ENCODE measurements around the gene NEK11. TPM values are rescaled to one million over a fixed set of nuclear protein-coding genes. Genes with fewer than 3 reads are reported as not detected.

Gene NEK11
- total and polyA plus RNA-seq, 9 donors: 6.3 to 11.5 (median 7.5) TPM

DNA sequence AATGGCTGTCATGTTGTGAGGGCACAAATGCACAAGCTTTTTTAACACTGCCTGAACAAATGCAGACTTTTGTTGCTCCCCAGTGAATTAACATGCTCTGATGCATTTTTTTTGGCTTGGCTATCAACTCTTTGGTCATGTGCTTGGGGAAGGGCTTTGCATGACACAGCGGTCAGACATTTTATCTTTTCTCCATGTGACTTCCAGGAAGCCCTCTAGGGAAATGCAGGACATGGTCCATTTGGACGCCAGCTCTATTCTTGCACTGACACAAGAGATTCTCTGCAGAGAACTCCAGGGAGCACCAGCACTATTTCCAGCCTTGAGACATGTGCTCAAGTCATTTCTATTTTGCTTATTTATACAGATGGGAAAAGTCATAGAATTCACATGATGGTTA is 46.2 kb downstream of the NEK11 start:
- peak; percentile 74 for DNase-seq
- Histone ChIP-seq H3K36me3 (ENCODE audit: control insufficient read depth, insufficient read depth, low read length) (no peaks in the 10 kb centered on the region), H3K9me3 (replicated peaks; ENCODE audit: control insufficient read depth, low read depth, low read length) (no peaks in the 10 kb centered on the region), H3K4me1 (ENCODE audit: control insufficient read depth, insufficient read depth, low read length) (peaks cover 7% of the 10 kb centered on the region), H3K4me3 (ENCODE audit: low read length) (no peak overlapping the region), H3K27me3 (ENCODE audit: control insufficient read depth, insufficient read depth, low read length) (no peaks in the 10 kb centered on the region), H3K27ac (ENCODE audit: low read length) (no peak overlapping the region)
- 0% methylated on average over 1 of the region's 2 CpGs for WGBS (ENCODE audit: insufficient coverage)

DNA sequence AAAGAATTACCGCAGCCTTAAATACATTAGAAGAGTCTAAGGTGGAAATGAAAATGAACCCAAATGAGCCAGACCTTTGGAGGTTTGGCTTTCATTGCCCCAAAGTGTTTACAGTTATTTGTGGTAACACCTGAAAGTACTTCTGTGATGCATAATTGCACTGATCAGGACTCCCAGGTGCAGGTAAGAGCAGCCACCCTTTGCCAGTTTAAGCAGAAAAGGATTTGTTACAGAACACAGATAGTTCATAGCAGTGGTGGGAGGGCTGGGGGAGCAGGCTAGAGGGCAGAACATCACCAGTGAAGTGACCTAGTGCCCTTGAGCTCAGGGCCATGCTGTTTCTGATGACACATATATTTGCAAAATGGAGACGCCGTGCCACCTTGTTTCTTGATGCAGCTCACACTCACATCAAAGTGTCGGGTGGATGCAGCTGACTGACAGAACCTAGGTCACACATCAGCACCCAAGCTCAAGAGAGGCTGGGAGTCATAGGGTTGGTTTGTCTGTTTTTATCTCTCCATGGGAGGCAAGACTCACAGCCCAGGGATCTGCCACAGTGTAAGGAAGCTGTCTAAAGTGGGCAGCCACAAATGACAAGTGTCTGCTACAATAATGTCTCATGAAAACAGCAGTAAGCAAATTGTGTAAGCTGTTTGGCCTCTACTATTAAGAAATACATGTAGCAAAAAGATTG is 49.1 kb downstream of the NEK11 start:
- Histone ChIP-seq H3K27me3 (ENCODE audit: control insufficient read depth, insufficient read depth, low read length) (no peaks in the 10 kb centered on the region), H3K4me3 (ENCODE audit: low read length) (no peak overlapping the region), H3K36me3 (ENCODE audit: control insufficient read depth, insufficient read depth, low read length) (no peaks in the 10 kb centered on the region), H3K27ac (ENCODE audit: low read length) (no peak overlapping the region), H3K4me1 (ENCODE audit: control insufficient read depth, insufficient read depth, low read length) (peaks cover 6% of the 10 kb centered on the region), H3K9me3 (replicated peaks; ENCODE audit: control insufficient read depth, low read depth, low read length) (no peaks in the 10 kb centered on the region)
- no peak for DNase-seq
- 100% methylated on average over 1 of the region's 4 CpGs for WGBS (ENCODE audit: insufficient coverage)

DNA sequence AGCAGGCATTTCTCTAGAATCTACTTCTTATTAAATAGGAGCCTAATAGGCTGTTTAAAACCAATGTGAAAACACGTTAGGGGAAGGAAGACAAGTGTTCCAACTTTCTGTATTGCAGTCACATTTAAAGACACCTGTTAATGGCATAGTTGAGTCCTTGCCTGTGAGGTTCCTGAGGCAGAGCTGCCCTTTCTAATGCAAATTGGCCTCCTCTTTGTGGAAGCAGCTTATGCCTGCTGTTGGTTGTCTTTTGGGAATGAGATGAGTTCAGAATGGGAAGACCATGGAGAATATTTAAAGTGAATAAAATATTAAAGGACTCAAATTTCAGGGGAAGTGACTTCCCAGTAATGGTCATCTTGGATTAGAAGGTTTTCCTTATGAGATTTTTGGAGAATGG is 51.2 kb downstream of the NEK11 start:
- H3K9me3 ChIP-seq (replicated peaks; ENCODE audit: control insufficient read depth, low read depth, low read length): no peaks in the 10 kb centered on the region
- no peaks in the 10 kb centered on the region for H3K27me3 ChIP-seq (ENCODE audit: control insufficient read depth, insufficient read depth, low read length)
- peak overlapping the region; percentile 37 for H3K27ac ChIP-seq (ENCODE audit: low read length)
- peak; percentile 7 for DNase-seq
- WGBS (ENCODE audit: insufficient coverage): no CpG with 5 or more reads among the region's 1 CpG
- peaks cover 2% of the 10 kb centered on the region for H3K36me3 ChIP-seq (ENCODE audit: control insufficient read depth, insufficient read depth, low read length)
- H3K4me3 ChIP-seq (ENCODE audit: low read length): no peak overlapping the region
- H3K4me1 ChIP-seq (ENCODE audit: control insufficient read depth, insufficient read depth, low read length): peaks cover 6% of the 10 kb centered on the region

DNA sequence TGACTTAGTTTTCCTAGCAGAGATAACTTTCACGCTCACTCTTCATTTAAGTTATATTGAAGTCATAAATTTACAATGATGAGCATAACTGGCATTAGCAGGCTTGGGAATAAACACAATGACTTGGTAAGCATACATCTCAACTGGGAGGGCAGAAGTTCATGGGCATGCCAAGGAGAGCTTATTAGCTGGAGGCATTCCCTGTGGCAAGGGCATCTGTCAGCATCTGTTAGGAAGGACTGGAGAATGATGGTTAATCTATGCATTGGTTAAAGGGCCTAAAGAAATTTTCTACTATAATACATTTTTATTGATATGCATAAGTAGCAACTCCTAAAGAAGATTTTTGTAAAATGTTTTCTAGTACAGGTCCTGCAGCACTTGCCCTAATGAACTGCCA is 52.4 kb downstream of the NEK11 start:
- Histone ChIP-seq H3K4me3 (ENCODE audit: low read length) (no peak overlapping the region), H3K4me1 (ENCODE audit: control insufficient read depth, insufficient read depth, low read length) (peaks cover 8% of the 10 kb centered on the region), H3K36me3 (ENCODE audit: control insufficient read depth, insufficient read depth, low read length) (peaks cover 2% of the 10 kb centered on the region), H3K27me3 (ENCODE audit: control insufficient read depth, insufficient read depth, low read length) (no peaks in the 10 kb centered on the region), H3K9me3 (replicated peaks; ENCODE audit: control insufficient read depth, low read depth, low read length) (no peaks in the 10 kb centered on the region), H3K27ac (ENCODE audit: low read length) (no peak overlapping the region)
- no CpG with 5 or more reads among the region's 1 CpG for WGBS (ENCODE audit: insufficient coverage)
- peak; percentile 50 for DNase-seq

DNA sequence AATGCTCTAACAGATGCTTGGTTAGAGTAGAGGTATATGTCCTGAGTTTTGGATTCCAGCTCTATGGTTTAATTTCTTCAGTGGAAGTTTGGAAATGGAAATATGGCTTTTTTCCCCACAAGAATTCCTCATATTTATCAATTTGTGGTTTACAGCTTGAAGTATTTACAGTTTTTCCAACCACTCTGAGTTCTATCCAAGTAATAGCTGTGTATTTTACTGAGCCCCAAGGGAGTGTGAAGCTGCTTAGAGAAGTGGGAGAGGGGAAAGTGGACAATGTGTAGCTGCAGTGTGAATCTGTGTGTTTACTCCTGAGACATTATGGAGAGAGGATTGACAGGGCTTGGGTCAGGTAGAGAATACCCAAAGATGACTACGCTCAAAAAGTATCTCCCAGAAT is 54.5 kb downstream of the NEK11 start:
- no CpG with 5 or more reads among the region's 1 CpG for WGBS (ENCODE audit: insufficient coverage)
- H3K9me3 ChIP-seq (replicated peaks; ENCODE audit: control insufficient read depth, low read depth, low read length): no peaks in the 10 kb centered on the region
- H3K27ac ChIP-seq (ENCODE audit: low read length): no peak overlapping the region

DNA sequence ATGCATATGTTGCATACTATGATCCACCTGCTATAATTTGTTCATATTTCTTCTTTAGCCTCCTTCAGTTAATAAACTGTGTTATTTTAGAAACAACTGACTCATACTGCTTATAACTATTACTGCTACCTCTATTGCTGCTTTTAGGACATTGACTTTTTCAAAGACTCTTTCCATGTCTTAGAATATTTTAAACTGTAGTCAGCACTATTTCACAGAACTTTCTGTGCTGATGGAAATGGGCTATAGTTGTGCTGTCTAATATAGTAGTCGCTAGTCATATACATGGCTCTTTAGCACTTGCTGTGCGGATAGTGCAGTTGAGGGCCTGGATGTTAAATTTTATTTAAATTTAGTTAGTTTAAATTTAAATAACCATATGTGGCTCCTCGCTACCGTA is 55.6 kb downstream of the NEK11 start:
- no peaks in the 10 kb centered on the region for H3K9me3 ChIP-seq (replicated peaks; ENCODE audit: control insufficient read depth, low read depth, low read length)
- WGBS (ENCODE audit: insufficient coverage): no CpG with 5 or more reads among the region's 4 CpGs
- H3K4me1 ChIP-seq (ENCODE audit: control insufficient read depth, insufficient read depth, low read length): peaks cover 6% of the 10 kb centered on the region
- DNase-seq: no peak
- no peaks in the 10 kb centered on the region for H3K27me3 ChIP-seq (ENCODE audit: control insufficient read depth, insufficient read depth, low read length)
- no peak overlapping the region for H3K27ac ChIP-seq (ENCODE audit: low read length)
- no peak overlapping the region for H3K4me3 ChIP-seq (ENCODE audit: low read length)
- H3K36me3 ChIP-seq (ENCODE audit: control insufficient read depth, insufficient read depth, low read length): peaks cover 2% of the 10 kb centered on the region

More for the DNA sequence above, 54.5 kb downstream of the NEK11 start:
- Histone ChIP-seq H3K4me1 (ENCODE audit: control insufficient read depth, insufficient read depth, low read length) (peaks cover 6% of the 10 kb centered on the region), H3K36me3 (ENCODE audit: control insufficient read depth, insufficient read depth, low read length) (peaks cover 2% of the 10 kb centered on the region), H3K4me3 (ENCODE audit: low read length) (no peak overlapping the region), H3K27me3 (ENCODE audit: control insufficient read depth, insufficient read depth, low read length) (no peaks in the 10 kb centered on the region)
- DNase-seq: peak; percentile 13

DNA sequence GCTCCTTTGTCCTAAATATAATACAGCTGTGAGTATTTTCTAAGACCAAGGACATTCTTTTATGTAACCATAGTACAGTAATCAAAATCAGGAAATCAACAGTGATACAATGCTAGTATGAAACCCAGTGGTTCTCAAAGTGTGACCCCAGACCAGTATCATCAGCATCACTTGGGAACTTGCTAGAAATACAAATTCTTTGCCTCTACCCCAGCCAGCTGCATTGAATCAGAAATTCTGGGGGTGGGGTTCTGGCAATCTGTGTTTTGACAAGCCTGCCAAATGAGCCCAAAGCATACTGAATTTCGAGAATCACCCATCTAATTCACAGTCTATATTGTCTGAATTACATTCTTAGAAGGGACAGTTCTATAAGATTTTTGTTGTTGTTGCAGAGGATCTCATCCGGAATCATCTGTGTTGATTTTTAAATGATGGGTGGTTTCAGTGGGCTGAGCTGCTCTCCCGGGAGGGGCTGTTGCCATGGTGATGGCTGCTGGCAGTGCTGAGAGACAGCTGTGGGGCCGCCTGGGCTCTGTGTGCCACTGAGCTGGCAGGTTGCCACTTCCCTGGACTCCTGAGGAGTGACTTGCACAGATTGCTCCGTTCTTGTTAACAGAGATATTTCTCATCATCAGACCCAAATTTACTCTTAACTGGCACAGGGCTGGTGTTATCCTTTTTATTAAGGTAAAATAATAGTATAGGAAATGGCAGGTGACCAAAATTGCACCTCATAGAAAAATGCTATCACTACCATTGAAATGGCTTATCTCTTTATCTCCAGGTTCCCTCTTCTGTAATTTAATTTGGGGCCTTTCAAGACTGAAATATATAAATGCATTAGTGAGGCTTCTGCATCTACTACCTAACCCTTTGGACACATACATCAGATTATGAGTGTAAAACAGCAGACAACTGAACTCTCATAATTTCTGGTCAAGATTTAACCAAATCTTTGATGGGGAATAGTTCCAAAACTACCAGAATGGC is 56.5 kb downstream of the NEK11 start:
- no peak overlapping the region for H3K4me3 ChIP-seq (ENCODE audit: low read length)
- H3K36me3 ChIP-seq (ENCODE audit: control insufficient read depth, insufficient read depth, low read length): peaks cover 2% of the 10 kb centered on the region
- H3K4me1 ChIP-seq (ENCODE audit: control insufficient read depth, insufficient read depth, low read length): peaks cover 4% of the 10 kb centered on the region
- H3K27ac ChIP-seq (ENCODE audit: low read length): peak overlapping the region; percentile 69
- H3K9me3 ChIP-seq (replicated peaks; ENCODE audit: control insufficient read depth, low read depth, low read length): no peaks in the 10 kb centered on the region
- no peaks in the 10 kb centered on the region for H3K27me3 ChIP-seq (ENCODE audit: control insufficient read depth, insufficient read depth, low read length)
- WGBS (ENCODE audit: insufficient coverage): 17% methylated on average over 3 of the region's 5 CpGs
- peak; percentile 91 for DNase-seq

DNA sequence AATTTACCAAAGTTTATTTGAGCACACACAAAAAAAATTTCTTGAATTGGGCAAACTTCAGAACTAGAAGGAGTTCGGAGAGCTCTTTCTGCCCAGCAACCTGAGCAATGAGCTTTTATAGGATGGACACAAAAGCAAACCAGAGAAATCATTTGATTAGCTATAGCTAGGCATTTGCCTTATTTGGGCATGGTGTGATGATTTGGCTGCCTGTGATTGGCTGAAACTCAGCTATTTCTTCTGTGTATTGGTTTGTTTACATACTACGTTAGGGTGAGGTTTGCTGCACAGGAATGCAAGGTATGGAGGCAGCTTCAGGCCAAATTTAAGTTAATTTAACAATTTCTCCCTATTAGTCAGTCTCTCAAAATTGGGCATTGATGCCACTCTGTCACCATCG is 65.1 kb downstream of the NEK11 start:
- H3K36me3 ChIP-seq (ENCODE audit: control insufficient read depth, insufficient read depth, low read length): no peaks in the 10 kb centered on the region
- no peaks in the 10 kb centered on the region for H3K4me1 ChIP-seq (ENCODE audit: control insufficient read depth, insufficient read depth, low read length)
- no peak overlapping the region for H3K27ac ChIP-seq (ENCODE audit: low read length)
- no peak for DNase-seq
- H3K27me3 ChIP-seq (ENCODE audit: control insufficient read depth, insufficient read depth, low read length): no peaks in the 10 kb centered on the region
- no peak overlapping the region for H3K4me3 ChIP-seq (ENCODE audit: low read length)
- H3K9me3 ChIP-seq (replicated peaks; ENCODE audit: control insufficient read depth, low read depth, low read length): no peaks in the 10 kb centered on the region
- 100% methylated on average over 1 of the region's 3 CpGs for WGBS (ENCODE audit: insufficient coverage)

DNA sequence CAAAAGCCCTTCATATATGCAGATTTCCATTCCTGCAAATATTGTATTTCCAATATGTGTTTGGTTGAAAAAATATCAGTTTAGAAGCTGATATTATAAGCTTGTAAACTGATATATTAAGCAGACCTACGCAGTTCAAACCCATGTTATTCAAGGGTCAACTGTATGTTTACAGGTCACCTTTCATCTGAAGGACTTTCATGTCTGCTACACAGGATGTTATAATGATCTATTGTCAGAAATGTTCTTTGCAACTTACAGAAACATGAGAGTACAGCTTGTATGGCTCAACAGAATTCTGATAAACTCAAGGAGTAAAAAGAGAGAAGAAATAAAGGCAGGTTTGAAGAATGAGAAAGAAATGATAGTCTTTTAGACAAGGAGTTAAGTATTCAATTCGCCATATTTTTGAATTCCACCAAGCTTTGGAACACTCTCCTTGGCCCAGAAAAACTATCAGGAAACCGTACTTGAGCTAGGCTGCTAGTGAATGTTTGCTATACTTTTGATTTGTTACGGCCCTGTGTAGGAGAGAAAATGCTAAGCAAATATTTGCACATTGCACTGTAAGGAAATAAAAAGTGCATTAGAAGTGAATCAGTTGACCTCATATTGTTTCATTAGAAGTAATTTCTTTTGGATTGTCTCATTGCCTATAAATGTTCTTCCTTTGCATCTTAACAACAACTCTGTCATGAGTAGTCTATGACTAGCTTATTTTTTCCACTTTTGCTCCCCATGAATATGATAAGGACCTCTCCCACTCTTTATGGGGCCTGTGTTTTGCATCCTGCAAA is 81.2 kb downstream of the NEK11 start:
- H3K4me1 ChIP-seq (ENCODE audit: control insufficient read depth, insufficient read depth, low read length): no peaks in the 10 kb centered on the region
- H3K9me3 ChIP-seq (replicated peaks; ENCODE audit: control insufficient read depth, low read depth, low read length): no peaks in the 10 kb centered on the region
- no CpG with 5 or more reads among the region's 4 CpGs for WGBS (ENCODE audit: insufficient coverage)
- no peak overlapping the region for H3K4me3 ChIP-seq (ENCODE audit: low read length)
- H3K27me3 ChIP-seq (ENCODE audit: control insufficient read depth, insufficient read depth, low read length): no peaks in the 10 kb centered on the region
- H3K27ac ChIP-seq (ENCODE audit: low read length): no peak overlapping the region
- DNase-seq: no peak
- peaks cover 6% of the 10 kb centered on the region for H3K36me3 ChIP-seq (ENCODE audit: control insufficient read depth, insufficient read depth, low read length)

DNA sequence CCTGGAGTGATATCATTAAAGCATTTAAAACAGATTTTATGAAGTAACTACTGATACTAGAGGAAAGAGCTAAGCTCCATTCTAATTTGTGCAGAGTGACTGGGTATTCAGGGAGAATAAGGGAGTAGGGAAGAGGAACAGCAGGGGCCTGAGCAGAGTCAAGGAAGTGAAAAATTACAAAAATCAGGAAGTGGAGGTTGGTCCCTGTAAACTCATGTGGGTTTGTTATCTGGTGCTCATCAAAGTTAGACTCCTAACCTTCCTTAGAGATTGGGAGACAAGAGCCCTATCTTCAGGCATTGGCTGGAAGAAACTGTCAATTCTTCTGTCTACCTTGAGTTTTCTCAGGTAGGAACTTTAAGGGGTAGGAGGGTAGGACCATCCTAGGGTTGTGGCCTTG is 82.5 kb downstream of the NEK11 start:
- H3K27ac ChIP-seq (ENCODE audit: low read length): no peak overlapping the region
- no peaks in the 10 kb centered on the region for H3K36me3 ChIP-seq (ENCODE audit: control insufficient read depth, insufficient read depth, low read length)
- H3K9me3 ChIP-seq (replicated peaks; ENCODE audit: control insufficient read depth, low read depth, low read length): no peaks in the 10 kb centered on the region
- H3K27me3 ChIP-seq (ENCODE audit: control insufficient read depth, insufficient read depth, low read length): no peaks in the 10 kb centered on the region
- DNase-seq: no peak
- no peaks in the 10 kb centered on the region for H3K4me1 ChIP-seq (ENCODE audit: control insufficient read depth, insufficient read depth, low read length)
- no peak overlapping the region for H3K4me3 ChIP-seq (ENCODE audit: low read length)
